Neural progenitor cell (in vitro differentiated cells): ENCODE results near the gene SLFN12L. TPM values are rescaled to one million over a fixed set of nuclear protein-coding genes. Genes with fewer than 3 reads are reported as not detected.
A peak's percentile ranks its signal among the peaks of the same experiment; 100 is the strongest.
"Not testable (repeated sequence)": the region's sequence is repeated elsewhere in the genome, so short reads cannot be mapped to it uniquely, and the experiment has no call there.

Experiments used
- DNase-seq: peaks from one replicate; pipeline ENCODE4 v3.0.0-alpha.2; 2016; ENCODE audit warnings: low spot score
- H2AFZ ChIP-seq: fragments of 200-600 bp; sonication (generic); replicated peaks from 2 replicates; pipeline ENCODE4 v1.6.1; 2016; ENCODE audit warnings: antibody characterized with exemption
- H3F3A ChIP-seq: fragments of 200-600 bp; sonication (generic); 2 replicates; pipeline ENCODE4 v1.6.1; 2016; ENCODE audit warnings: antibody characterized with exemption, low read depth
- H3K27ac ChIP-seq: fragments of 200-600 bp; sonication (generic); 2 replicates; pipeline ENCODE4 v1.5.1; 2016; ENCODE audit warnings: mild to moderate bottlenecking
- H3K27me3 ChIP-seq: fragments of 200-600 bp; sonication (generic); 2 replicates; pipeline ENCODE4 v1.6.1; 2016; ENCODE audit warnings: mild to moderate bottlenecking, moderate library complexity
- H3K36me3 ChIP-seq: fragments of 200-600 bp; sonication (generic); 2 replicates; pipeline ENCODE4 v1.5.1; 2016
- H3K4me1 ChIP-seq: fragments of 200-600 bp; sonication (generic); 2 replicates; pipeline ENCODE4 v1.6.1; 2016; ENCODE audit warnings: mixed run types
- H3K4me2 ChIP-seq: fragments of 200-600 bp; sonication (generic); 2 replicates; pipeline ENCODE4 v1.6.1; 2016
- H3K4me3 ChIP-seq: fragments of 200-600 bp; sonication (generic); 2 replicates; pipeline ENCODE4 v1.5.1; 2016
- H3K79me2 ChIP-seq: fragments of 200-600 bp; sonication (generic); 2 replicates; pipeline ENCODE4 v1.6.1; 2016; ENCODE audit warnings: low read depth
- H3K9ac ChIP-seq: fragments of 200-600 bp; sonication (generic); 2 replicates; pipeline ENCODE4 v1.6.1; 2016
- H3K9me3 ChIP-seq: fragments of 200-600 bp; sonication (generic); 2 replicates; pipeline ENCODE4 v1.5.1; 2016; ENCODE audit warnings: low read depth
- H4K20me1 ChIP-seq: fragments of 200-600 bp; sonication (generic); 2 replicates; pipeline ENCODE4 v1.6.1; 2016; ENCODE audit warnings: low read depth
- H3K27ac Mint-ChIP-seq: 3 replicates; pipeline ENCODE4 v1.8.0; 2021; ENCODE audit warnings: mixed read lengths
- H3K27me3 Mint-ChIP-seq: 2 replicates; pipeline ENCODE4 v1.8.0; 2022; ENCODE audit warnings: low read depth, mild to moderate bottlenecking, inconsistent platforms, moderate library complexity, mixed read lengths; ENCODE audit not compliant: insufficient read depth
- H3K36me3 Mint-ChIP-seq: 3 replicates; pipeline ENCODE4 v1.8.0; 2021; ENCODE audit warnings: mixed read lengths
- H3K4me1 Mint-ChIP-seq: 3 replicates; pipeline ENCODE4 v1.8.0; 2021; ENCODE audit warnings: mixed read lengths
- H3K4me3 Mint-ChIP-seq: 3 replicates; pipeline ENCODE4 v1.8.0; 2021; ENCODE audit warnings: mild to moderate bottlenecking, moderate library complexity, mixed read lengths
- H3K9me3 Mint-ChIP-seq: 3 replicates; pipeline ENCODE4 v1.8.0; 2020; ENCODE audit warnings: mixed read lengths
- EZH2 ChIP-seq: fragments of 200-600 bp; sonication (generic); IDR thresholded peaks from 2 replicates; pipeline ENCODE4 v1.6.1; 2017; ENCODE audit warnings: antibody characterized with exemption, mild to moderate bottlenecking, moderate library complexity
- EZH2phosphoT487 ChIP-seq: fragments of 200-600 bp; sonication (generic); IDR thresholded peaks from 2 replicates; pipeline ENCODE4 v1.6.1; 2017; ENCODE audit warnings: antibody characterized with exemption
- total RNA-seq: library from RNA; depleted of rRNA; stranded (reverse); fragments of >200 nt; gene quantifications from 2 replicates; pipeline ENCODE4 v1.2.3, GENCODE V29; 2015; ENCODE audit warnings: low replicate concordance
- TF ChIP-seq, protein P1 (sequence below): fragments of 200-600 bp; sonication (generic); IDR thresholded peaks from 2 replicates; pipeline ENCODE4 v1.5.1; 2017; ENCODE audit warnings: antibody characterized with exemption, mild to moderate bottlenecking

The SLFN12L gene
- total RNA-seq, 1 donor from 2014 or later: not detected

- no peak for TF ChIP-seq EZH2
- TF ChIP-seq EZH2phosphoT487: no peak
- TF ChIP-seq, protein P1, sequence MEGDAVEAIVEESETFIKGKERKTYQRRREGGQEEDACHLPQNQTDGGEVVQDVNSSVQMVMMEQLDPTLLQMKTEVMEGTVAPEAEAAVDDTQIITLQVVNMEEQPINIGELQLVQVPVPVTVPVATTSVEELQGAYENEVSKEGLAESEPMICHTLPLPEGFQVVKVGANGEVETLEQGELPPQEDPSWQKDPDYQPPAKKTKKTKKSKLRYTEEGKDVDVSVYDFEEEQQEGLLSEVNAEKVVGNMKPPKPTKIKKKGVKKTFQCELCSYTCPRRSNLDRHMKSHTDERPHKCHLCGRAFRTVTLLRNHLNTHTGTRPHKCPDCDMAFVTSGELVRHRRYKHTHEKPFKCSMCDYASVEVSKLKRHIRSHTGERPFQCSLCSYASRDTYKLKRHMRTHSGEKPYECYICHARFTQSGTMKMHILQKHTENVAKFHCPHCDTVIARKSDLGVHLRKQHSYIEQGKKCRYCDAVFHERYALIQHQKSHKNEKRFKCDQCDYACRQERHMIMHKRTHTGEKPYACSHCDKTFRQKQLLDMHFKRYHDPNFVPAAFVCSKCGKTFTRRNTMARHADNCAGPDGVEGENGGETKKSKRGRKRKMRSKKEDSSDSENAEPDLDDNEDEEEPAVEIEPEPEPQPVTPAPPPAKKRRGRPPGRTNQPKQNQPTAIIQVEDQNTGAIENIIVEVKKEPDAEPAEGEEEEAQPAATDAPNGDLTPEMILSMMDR: no peak
- no peak overlapping the region for H3K27ac ChIP-seq
- peaks cover 43% of the 10 kb centered on the region for H3F3A ChIP-seq
- no peaks in the 10 kb centered on the region for H3K36me3 ChIP-seq
- H2AFZ ChIP-seq: no peak overlapping the region
- Mint-ChIP-seq H3K27me3 (no peaks in the 10 kb centered on the region), H3K9me3 (no peaks in the 10 kb centered on the region), H3K4me1 (peaks cover 13% of the 10 kb centered on the region), H3K4me3 (no peak overlapping the region), H3K27ac (no peak overlapping the region), H3K36me3 (peaks cover 6% of the 10 kb centered on the region)
- peaks cover 29% of the 10 kb centered on the region for H3K79me2 ChIP-seq
- no peak for DNase-seq
- no peak overlapping the region for H3K9ac ChIP-seq
- H3K4me2 ChIP-seq: no peak overlapping the region
- H3K9me3 ChIP-seq: no peaks in the 10 kb centered on the region
- peaks cover 10% of the 10 kb centered on the region for H3K4me1 ChIP-seq
- no peak overlapping the region for H3K4me3 ChIP-seq
- H3K27me3 ChIP-seq: no peaks in the 10 kb centered on the region
- H4K20me1 ChIP-seq: no peaks in the 10 kb centered on the region
Observed at GRCh38 chr17:35575759-35576158, 38.3 kb upstream of the SLFN12L start.

DNA sequence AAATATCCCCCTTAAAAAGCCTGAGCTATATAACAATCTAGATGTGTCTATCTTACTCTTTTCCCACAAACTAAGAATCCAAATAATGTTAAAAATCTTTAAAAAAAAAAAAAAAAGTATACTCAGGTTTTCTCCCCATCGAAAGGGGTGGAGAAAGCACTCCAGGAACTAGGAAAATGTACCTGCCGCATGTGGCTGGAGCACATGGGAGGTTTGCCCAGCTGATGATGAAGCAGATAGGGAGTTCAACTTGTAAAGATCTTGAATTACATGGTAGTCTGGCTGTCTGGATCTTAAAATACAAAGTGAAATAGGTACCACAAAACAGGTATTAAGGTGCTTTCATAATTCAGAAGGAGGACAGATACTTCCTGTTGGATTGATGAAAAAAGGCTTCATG is 31.9 kb upstream of the SLFN12L start:
- H3K4me3 Mint-ChIP-seq: peak overlapping the region; percentile 92
- H3K9ac ChIP-seq: no peak overlapping the region
- no peak for DNase-seq
- no peak for TF ChIP-seq EZH2
- TF ChIP-seq, protein P1: no peak
- TF ChIP-seq EZH2phosphoT487: no peak
- no peaks in the 10 kb centered on the region for H3K9me3 ChIP-seq
- peaks cover 29% of the 10 kb centered on the region for H3K27me3 ChIP-seq
- H3F3A ChIP-seq: peaks cover 2% of the 10 kb centered on the region
- no peak overlapping the region for H2AFZ ChIP-seq
- peaks cover 22% of the 10 kb centered on the region for H3K4me1 Mint-ChIP-seq
- peak overlapping the region; percentile 94 for H3K4me3 ChIP-seq
- H3K4me2 ChIP-seq: peak overlapping the region; percentile 98
- no peaks in the 10 kb centered on the region for H3K36me3 Mint-ChIP-seq
- peaks cover 48% of the 10 kb centered on the region for H3K79me2 ChIP-seq
- peaks cover 16% of the 10 kb centered on the region for H4K20me1 ChIP-seq
- H3K9me3 Mint-ChIP-seq: no peaks in the 10 kb centered on the region
- H3K27me3 Mint-ChIP-seq: peaks cover 7% of the 10 kb centered on the region
- no peaks in the 10 kb centered on the region for H3K36me3 ChIP-seq
- no peak overlapping the region for H3K27ac ChIP-seq
- no peak overlapping the region for H3K27ac Mint-ChIP-seq
- peaks cover 16% of the 10 kb centered on the region for H3K4me1 ChIP-seq

DNA sequence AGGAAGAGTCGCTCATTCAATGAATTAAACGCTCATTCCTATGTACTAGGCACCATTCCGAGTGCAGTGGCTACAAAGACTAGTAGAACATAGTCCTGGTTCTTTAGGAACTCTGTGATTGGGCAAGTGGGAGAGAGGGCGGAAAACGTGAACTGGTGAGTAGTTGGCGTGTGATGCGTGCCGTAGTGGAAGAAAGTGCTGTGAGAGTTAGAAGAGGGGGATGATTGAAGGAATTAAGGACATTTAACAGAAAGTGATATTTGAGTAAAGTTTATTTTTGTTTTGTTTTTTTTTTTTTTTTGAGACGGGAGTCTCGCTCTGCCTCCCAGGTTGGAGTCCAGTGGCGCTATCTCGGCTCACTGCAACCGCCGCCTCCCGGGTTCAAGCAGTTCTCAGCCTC is 31.1 kb upstream of the SLFN12L start:
- Histone ChIP-seq H3K9ac (peak overlapping the region; percentile 93), H3K27me3 (peaks cover 37% of the 10 kb centered on the region), H3K4me1 (peaks cover 16% of the 10 kb centered on the region), H3F3A (no peaks in the 10 kb centered on the region), H3K9me3 (no peaks in the 10 kb centered on the region), H3K4me2 (peak overlapping the region; percentile 98), H2AFZ (peak overlapping the region; percentile 35), H4K20me1 (peaks cover 16% of the 10 kb centered on the region), H3K79me2 (peaks cover 48% of the 10 kb centered on the region), H3K4me3 (peak overlapping the region; percentile 94), H3K36me3 (no peaks in the 10 kb centered on the region), H3K27ac (no peak overlapping the region)
- Mint-ChIP-seq H3K4me1 (peaks cover 22% of the 10 kb centered on the region), H3K27ac (peak overlapping the region; percentile 54), H3K9me3 (no peaks in the 10 kb centered on the region), H3K36me3 (no peaks in the 10 kb centered on the region), H3K27me3 (peaks cover 7% of the 10 kb centered on the region), H3K4me3 (peak overlapping the region; percentile 92)
- DNase-seq: peak; percentile 35
- TF ChIP-seq EZH2phosphoT487: no peak
- no peak for TF ChIP-seq EZH2

DNA sequence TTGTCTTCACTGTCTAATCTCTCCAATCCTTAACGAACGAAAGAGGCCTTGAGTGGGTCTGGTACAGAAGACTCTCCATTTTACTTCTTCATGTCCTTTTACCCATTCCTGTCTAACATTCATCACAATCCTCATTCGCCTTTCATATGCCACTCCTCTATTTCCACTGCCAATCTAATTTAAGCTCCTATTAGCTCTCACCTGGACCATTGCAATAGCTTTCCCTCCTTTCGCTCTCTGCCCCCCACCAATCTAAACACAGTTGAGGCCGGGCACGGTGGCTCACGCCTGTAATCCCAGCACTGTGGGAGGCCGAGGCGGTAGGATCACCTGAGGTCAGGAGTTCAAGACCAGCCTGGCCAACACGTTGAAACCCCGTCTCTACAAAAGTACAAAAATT is 29.5 kb upstream of the SLFN12L start:
- no peaks in the 10 kb centered on the region for H3K9me3 Mint-ChIP-seq
- H3F3A ChIP-seq: no peaks in the 10 kb centered on the region
- H3K4me3 ChIP-seq: peak overlapping the region; percentile 94
- peaks cover 22% of the 10 kb centered on the region for H3K4me1 Mint-ChIP-seq
- peaks cover 16% of the 10 kb centered on the region for H4K20me1 ChIP-seq
- TF ChIP-seq, protein P1: no peak
- TF ChIP-seq EZH2 (no peak), EZH2phosphoT487 (no peak)
- peak overlapping the region; percentile 92 for H3K4me3 Mint-ChIP-seq
- H3K79me2 ChIP-seq: peaks cover 41% of the 10 kb centered on the region
- no peaks in the 10 kb centered on the region for H3K36me3 ChIP-seq
- peaks cover 39% of the 10 kb centered on the region for H3K27me3 ChIP-seq
- peak overlapping the region; percentile 74 for H3K4me2 ChIP-seq
- no peaks in the 10 kb centered on the region for H3K9me3 ChIP-seq
- peaks cover 16% of the 10 kb centered on the region for H3K4me1 ChIP-seq
- H3K27ac Mint-ChIP-seq: peak overlapping the region; percentile 72
- DNase-seq: no peak
- H3K36me3 Mint-ChIP-seq: no peaks in the 10 kb centered on the region
- H3K27ac ChIP-seq: no peak overlapping the region
- H2AFZ ChIP-seq: no peak overlapping the region
- peaks cover 7% of the 10 kb centered on the region for H3K27me3 Mint-ChIP-seq
- H3K9ac ChIP-seq: no peak overlapping the region

- H3K27me3 Mint-ChIP-seq, H3K9ac ChIP-seq, H3K36me3 ChIP-seq, H3K4me3 ChIP-seq, H4K20me1 ChIP-seq, H3K36me3 Mint-ChIP-seq, H3K27ac ChIP-seq, H3K9me3 ChIP-seq, DNase-seq, H2AFZ ChIP-seq, H3K4me1 Mint-ChIP-seq, H3K4me3 Mint-ChIP-seq, H3K4me1 ChIP-seq, H3K4me2 ChIP-seq, H3K79me2 ChIP-seq, H3K9me3 Mint-ChIP-seq, H3K27ac Mint-ChIP-seq, H3F3A ChIP-seq: not testable (repeated sequence)
- peaks cover 61% of the 10 kb centered on the region for H3K27me3 ChIP-seq
Observed at GRCh38 chr17:35563181-35563580, 25.7 kb upstream of the SLFN12L start.
